GM08714 (cell line): ENCODE results near the gene DUSP5.

Experiments
- H3K4me3 ChIP-seq: fragments of 200-500 bp; sonication (Bioruptor generic); 2 replicates; pipeline ENCODE4 v1.5.1; 2014; ENCODE audit warnings: mild to moderate bottlenecking, low read length, inconsistent platforms
- ZNF274 ChIP-seq: IDR thresholded peaks from 2 replicates; pipeline ENCODE4 v1.6.1; 2012; ENCODE audit warnings: mild to moderate bottlenecking, low read depth, low read length

Gene DUSP5

GRCh38 chr10:110502851-110503301 is 5.2 kb downstream of the DUSP5 start:
- peak overlapping the region; percentile 46 for H3K4me3 ChIP-seq
- no peak for TF ChIP-seq ZNF274

- peak overlapping the region; percentile 67 for H3K4me3 ChIP-seq
These were observed 5.9 kb downstream of the DUSP5 start for GRCh38 chr10:110503528-110504110.

GRCh38 chr10:110504111-110504735 is 6.5 kb downstream of the DUSP5 start:
- peak overlapping the region; percentile 67 for H3K4me3 ChIP-seq
- TF ChIP-seq ZNF274: no peak

More at GRCh38 chr10:110503528-110504110, 5.9 kb downstream of the DUSP5 start:
- TF ChIP-seq ZNF274: no peak

GRCh38 chr10:110505130-110505770 is 7.5 kb downstream of the DUSP5 start:
- no peak for TF ChIP-seq ZNF274
- H3K4me3 ChIP-seq: no peak overlapping the region

- no peak overlapping the region for H3K4me3 ChIP-seq
- TF ChIP-seq ZNF274: no peak
These were observed 8.7 kb downstream of the DUSP5 start for GRCh38 chr10:110506448-110506847.

- no peak overlapping the region for H3K4me3 ChIP-seq
- no peak for TF ChIP-seq ZNF274
These were observed 9.6 kb downstream of the DUSP5 start for GRCh38 chr10:110507346-110507745.

GRCh38 chr10:110508159-110508788 is 10.6 kb downstream of the DUSP5 start:
- H3K4me3 ChIP-seq: no peak overlapping the region
- no peak for TF ChIP-seq ZNF274

- H3K4me3 ChIP-seq: no peak overlapping the region
- TF ChIP-seq ZNF274: no peak
These were observed 11.3 kb downstream of the DUSP5 start for GRCh38 chr10:110508806-110509544.

GRCh38 chr10:110509560-110509959 is 11.9 kb downstream of the DUSP5 start:
- no peak for TF ChIP-seq ZNF274
- no peak overlapping the region for H3K4me3 ChIP-seq

GRCh38 chr10:110510086-110510485 is 12.4 kb downstream of the DUSP5 start:
- H3K4me3 ChIP-seq: no peak overlapping the region
- no peak for TF ChIP-seq ZNF274

GRCh38 chr10:110510730-110511129 is 13.0 kb downstream of the DUSP5 start:
- no peak for TF ChIP-seq ZNF274
- no peak overlapping the region for H3K4me3 ChIP-seq

- no peak overlapping the region for H3K4me3 ChIP-seq
- no peak for TF ChIP-seq ZNF274
These were observed 14.2 kb downstream of the DUSP5 start for GRCh38 chr10:110511734-110512449.

- no peak overlapping the region for H3K4me3 ChIP-seq
- TF ChIP-seq ZNF274: no peak
These were observed 14.9 kb downstream of the DUSP5 start for GRCh38 chr10:110512461-110513187.
